Measurements from ENCODE around the gene RAP2B. TPM values are rescaled to one million over a fixed set of nuclear protein-coding genes. Genes with fewer than 3 reads are reported as not detected.

The RAP2B gene
- total RNA-seq, 4 donors from 2014 or later, result 1.8 to 20.5 (median 8.6) TPM

DNA sequence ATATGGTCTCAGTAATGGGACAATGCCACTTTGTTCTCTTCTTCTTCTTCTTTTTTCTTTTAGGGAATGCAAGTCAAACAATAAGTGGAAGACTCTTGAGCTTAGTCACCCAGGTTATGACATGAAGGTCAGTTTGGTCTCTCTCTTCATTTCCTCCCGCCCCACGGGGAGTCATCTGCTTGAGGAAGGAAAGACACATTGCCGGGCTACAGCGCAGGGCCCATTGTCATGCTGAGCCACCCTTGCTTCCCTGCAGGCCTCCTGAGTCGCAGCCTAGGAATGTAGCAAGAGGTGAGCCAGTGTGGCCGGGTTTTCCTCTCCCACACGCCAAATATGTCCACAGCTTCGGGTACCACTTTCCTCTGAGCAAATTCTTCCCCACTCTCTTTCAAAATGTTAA lies 47.6 kb downstream of the RAP2B start:
- no peak for DNase-seq
- no peaks in the 10 kb centered on the region for H3K9me3 ChIP-seq
- peaks cover 0 to 4% of the 10 kb centered on the region in 2 donors for H3K4me1 ChIP-seq
- H3K4me3 ChIP-seq, result no peak overlapping the region
- intact Hi-C loops (cut with DNase I; ENCODE audit: low total_unique reads), result no loop called here
- TF ChIP-seq, protein P1, sequence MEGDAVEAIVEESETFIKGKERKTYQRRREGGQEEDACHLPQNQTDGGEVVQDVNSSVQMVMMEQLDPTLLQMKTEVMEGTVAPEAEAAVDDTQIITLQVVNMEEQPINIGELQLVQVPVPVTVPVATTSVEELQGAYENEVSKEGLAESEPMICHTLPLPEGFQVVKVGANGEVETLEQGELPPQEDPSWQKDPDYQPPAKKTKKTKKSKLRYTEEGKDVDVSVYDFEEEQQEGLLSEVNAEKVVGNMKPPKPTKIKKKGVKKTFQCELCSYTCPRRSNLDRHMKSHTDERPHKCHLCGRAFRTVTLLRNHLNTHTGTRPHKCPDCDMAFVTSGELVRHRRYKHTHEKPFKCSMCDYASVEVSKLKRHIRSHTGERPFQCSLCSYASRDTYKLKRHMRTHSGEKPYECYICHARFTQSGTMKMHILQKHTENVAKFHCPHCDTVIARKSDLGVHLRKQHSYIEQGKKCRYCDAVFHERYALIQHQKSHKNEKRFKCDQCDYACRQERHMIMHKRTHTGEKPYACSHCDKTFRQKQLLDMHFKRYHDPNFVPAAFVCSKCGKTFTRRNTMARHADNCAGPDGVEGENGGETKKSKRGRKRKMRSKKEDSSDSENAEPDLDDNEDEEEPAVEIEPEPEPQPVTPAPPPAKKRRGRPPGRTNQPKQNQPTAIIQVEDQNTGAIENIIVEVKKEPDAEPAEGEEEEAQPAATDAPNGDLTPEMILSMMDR (IDR thresholded peaks at IDR 0.05), result no peak
- TF ChIP-seq POLR2A (IDR thresholded peaks at IDR 0.05), result no peak
- no peaks in the 10 kb centered on the region for H3K27me3 ChIP-seq
- no peak overlapping the region for H3K27ac ChIP-seq
- H3K36me3 ChIP-seq, result no peaks in the 10 kb centered on the region

DNA sequence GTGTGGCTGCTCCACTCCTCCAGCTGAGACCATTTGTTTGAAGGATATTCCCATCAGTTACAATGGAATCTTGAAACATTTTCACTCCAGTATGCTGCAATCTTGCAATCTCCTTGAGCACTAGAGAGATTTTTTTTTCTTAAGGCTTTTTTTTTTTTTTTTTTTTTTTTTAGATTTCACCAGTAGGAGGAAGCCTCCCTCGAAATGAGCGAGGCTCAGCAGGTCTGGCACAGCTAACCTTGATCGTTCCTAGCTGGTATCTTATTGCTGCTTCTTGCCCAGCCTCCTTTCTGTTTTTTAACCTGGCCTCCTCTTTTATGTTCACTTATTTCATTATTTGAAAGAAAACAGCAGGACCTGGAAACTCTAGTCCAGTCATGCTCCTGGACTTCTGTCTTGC lies 48.1 kb downstream of the RAP2B start:
- H3K27me3 ChIP-seq, result no peaks in the 10 kb centered on the region
- DNase-seq, result no peak
- no peak overlapping the region for H3K4me3 ChIP-seq
- intact Hi-C loops (cut with DNase I; ENCODE audit: low total_unique reads), result no loop called here
- no peak overlapping the region for H3K27ac ChIP-seq
- TF ChIP-seq, protein P1 (IDR thresholded peaks at IDR 0.05), result peak in 1 of 4 experiments; percentile 6
- TF ChIP-seq POLR2A (IDR thresholded peaks at IDR 0.05), result no peak
- peaks cover 0 to 4% of the 10 kb centered on the region in 2 donors for H3K4me1 ChIP-seq
- no peaks in the 10 kb centered on the region for H3K9me3 ChIP-seq
- no peaks in the 10 kb centered on the region for H3K36me3 ChIP-seq

DNA sequence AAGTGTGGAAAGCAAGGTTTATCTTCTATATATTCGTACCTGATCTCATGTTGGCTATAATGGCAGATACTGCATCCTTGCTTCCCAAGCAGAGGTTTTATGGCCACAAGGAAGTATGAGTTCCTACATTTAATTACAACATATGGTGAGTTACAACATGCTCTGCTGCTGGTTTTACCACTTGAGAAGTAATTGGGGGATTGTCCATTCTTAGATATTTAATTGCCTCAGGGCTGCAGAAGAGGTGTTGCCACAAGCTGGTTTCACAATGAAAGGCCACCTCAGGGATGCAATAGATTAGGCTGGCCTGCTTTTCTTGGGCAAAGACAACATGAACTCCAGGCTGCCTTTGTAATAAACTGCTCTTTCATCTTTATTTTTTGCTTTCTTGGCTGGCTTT lies 48.6 kb downstream of the RAP2B start:
- intact Hi-C loops (cut with DNase I; ENCODE audit: low total_unique reads), result no loop called here
- peaks cover 0 to 4% of the 10 kb centered on the region in 2 donors for H3K4me1 ChIP-seq
- H3K4me3 ChIP-seq, result no peak overlapping the region
- no peaks in the 10 kb centered on the region for H3K36me3 ChIP-seq
- DNase-seq, result no peak
- no peaks in the 10 kb centered on the region for H3K9me3 ChIP-seq
- no peak for TF ChIP-seq POLR2A (IDR thresholded peaks at IDR 0.05)
- TF ChIP-seq, protein P1 (IDR thresholded peaks at IDR 0.05), result no peak
- no peak overlapping the region for H3K27ac ChIP-seq
- H3K27me3 ChIP-seq, result no peaks in the 10 kb centered on the region

DNA sequence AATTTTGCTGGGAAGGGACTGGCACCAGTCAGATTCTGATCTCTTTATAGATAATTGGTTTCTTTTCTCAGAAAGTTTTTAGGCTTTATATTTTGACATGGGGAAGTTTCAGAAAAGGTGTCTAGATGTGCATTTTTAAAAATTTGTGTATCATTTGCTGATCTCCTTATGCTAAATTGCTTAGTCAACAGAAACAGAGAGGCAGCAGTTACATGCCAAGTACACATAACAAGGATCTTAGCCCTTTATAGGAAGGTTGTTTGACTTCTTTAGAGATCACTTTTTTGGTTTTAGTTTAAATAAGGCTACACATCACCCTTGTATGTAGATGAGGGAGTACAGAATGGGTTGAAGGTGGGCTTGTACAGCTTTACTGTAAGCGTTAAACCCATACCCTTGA lies 53.5 kb downstream of the RAP2B start:
- no peaks in the 10 kb centered on the region for H3K4me1 ChIP-seq
- no peaks in the 10 kb centered on the region for H3K9me3 ChIP-seq
- no peaks in the 10 kb centered on the region for H3K27me3 ChIP-seq
- intact Hi-C loops (cut with DNase I; ENCODE audit: low total_unique reads), result no loop called here
- no peak overlapping the region for H3K4me3 ChIP-seq
- no peaks in the 10 kb centered on the region for H3K36me3 ChIP-seq
- TF ChIP-seq, protein P1 (IDR thresholded peaks at IDR 0.05), result no peak
- TF ChIP-seq POLR2A (IDR thresholded peaks at IDR 0.05), result no peak
- no peak overlapping the region for H3K27ac ChIP-seq
- no peak for DNase-seq

DNA sequence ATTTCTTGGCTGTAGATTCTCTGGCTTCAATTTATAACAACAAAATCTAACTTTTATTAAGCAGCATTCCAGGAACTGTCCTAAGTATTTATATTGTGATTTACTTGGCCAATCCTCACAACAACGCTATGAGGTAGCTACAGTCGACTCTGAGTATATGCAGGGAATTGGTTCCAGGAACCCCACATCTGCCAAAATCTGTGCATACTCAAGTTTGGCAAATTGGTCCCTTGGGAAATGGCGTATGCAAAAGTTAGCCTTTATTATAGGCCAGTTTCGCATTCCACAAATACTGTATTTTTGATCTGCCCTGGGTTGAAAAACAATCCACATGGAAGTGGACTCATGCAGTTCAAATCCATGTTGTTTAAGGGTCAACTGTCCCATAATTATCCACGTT lies 53.9 kb downstream of the RAP2B start:
- intact Hi-C loops (cut with DNase I; ENCODE audit: low total_unique reads), result no loop called here

More for the DNA sequence above, 53.9 kb downstream of the RAP2B start:
- Histone ChIP-seq H3K9me3 (no peaks in the 10 kb centered on the region), H3K27me3 (no peaks in the 10 kb centered on the region), H3K4me1 (no peaks in the 10 kb centered on the region), H3K27ac (no peak overlapping the region), H3K36me3 (no peaks in the 10 kb centered on the region), H3K4me3 (no peak overlapping the region)
- no peak for TF ChIP-seq POLR2A (IDR thresholded peaks at IDR 0.05)
- TF ChIP-seq, protein P1 (IDR thresholded peaks at IDR 0.05), result no peak
- DNase-seq, result no peak
